ENCODE measurements around the gene COX7A2L.
A peak's percentile ranks its signal among the peaks of the same experiment; 100 is the strongest.
"Not testable (repeated sequence)": the region's sequence is repeated elsewhere in the genome, so short reads cannot be mapped to it uniquely, and the experiment has no call there.

COX7A2L gene, protein sequence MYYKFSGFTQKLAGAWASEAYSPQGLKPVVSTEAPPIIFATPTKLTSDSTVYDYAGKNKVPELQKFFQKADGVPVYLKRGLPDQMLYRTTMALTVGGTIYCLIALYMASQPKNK

GRCh38 chr2:42360890-42361727 is at the start of gene COX7A2L:
Gene COX7A2L, minus strand, starts transcription at chr2:42361217. Its CDS starts 56 bp downstream, at chr2:42361161.
- Histone ChIP-seq H3K27me3 (ENCODE audit: control insufficient read depth, insufficient read depth, low read length) (no peaks in the 10 kb centered on the region), H3K36me3 (ENCODE audit: control insufficient read depth, insufficient read depth, low read length) (no peaks in the 10 kb centered on the region), H3K4me1 (ENCODE audit: control insufficient read depth, insufficient read depth, low read length) (peaks cover 5% of the 10 kb centered on the region), H3K4me3 (ENCODE audit: low read depth, low read length) (peak within 1 kb of the TSS; percentile 98), H3K9me3 (ENCODE audit: control insufficient read depth, insufficient read depth, low read length) (no peaks in the 10 kb centered on the region), H3K9ac (ENCODE audit: low read depth, low read length) (peak within 1 kb of the TSS; percentile 98)

DNA sequence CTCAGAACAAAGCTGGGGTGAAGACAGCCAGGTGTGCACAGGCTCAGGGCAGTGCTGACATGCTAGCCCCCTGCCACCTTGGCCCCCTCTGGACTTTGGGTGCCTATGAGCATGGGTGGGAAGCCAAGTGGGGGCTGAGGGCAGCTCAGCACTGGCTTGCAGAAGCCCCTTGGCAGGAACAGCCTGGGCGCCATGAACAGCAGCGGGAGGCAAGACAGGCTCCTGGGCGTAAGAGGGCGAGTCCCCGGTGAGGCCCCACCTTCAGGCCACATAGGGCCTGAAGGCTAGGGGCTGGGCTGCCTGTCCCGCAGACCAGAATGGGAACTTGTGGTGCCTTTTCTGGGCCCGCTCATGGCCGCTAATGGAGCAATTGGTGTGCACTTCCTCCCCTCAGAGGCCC is 47.0 kb upstream of the COX7A2L start:
- Histone ChIP-seq H3K36me3 (ENCODE audit: control insufficient read depth, insufficient read depth, low read length) (peaks cover 7% of the 10 kb centered on the region), H3K27me3 (ENCODE audit: control insufficient read depth, insufficient read depth, low read length) (no peaks in the 10 kb centered on the region), H3K4me3 (ENCODE audit: low read depth, low read length) (no peak overlapping the region), H3K9ac (ENCODE audit: low read depth, low read length) (no peak overlapping the region), H3K4me1 (ENCODE audit: control insufficient read depth, insufficient read depth, low read length) (no peaks in the 10 kb centered on the region), H3K9me3 (ENCODE audit: control insufficient read depth, insufficient read depth, low read length) (no peaks in the 10 kb centered on the region)

DNA sequence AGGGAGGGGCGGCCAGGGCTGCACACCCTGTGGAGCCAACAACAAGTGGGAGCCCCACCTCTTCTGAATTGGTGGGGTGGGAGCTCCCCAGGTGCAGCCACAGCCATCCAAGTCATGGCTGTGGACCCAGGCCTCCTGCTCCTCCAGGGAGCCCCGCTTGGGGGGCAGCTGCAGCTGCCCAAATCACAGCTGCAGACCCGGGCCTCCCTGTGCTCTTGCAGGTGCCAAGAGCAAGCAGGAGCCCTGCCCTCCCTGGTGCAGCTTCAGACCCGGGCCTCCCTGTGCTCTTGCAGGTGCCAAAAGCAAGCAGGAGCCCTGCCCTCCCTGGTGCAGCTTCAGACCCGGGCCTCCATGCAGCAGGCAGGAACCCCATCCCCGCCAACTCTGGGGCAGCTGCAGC is 46.5 kb upstream of the COX7A2L start:
- Histone ChIP-seq H3K4me1 (ENCODE audit: control insufficient read depth, insufficient read depth, low read length) (no peaks in the 10 kb centered on the region), H3K36me3 (ENCODE audit: control insufficient read depth, insufficient read depth, low read length) (peaks cover 7% of the 10 kb centered on the region), H3K4me3 (ENCODE audit: low read depth, low read length) (no peak overlapping the region), H3K9ac (ENCODE audit: low read depth, low read length) (no peak overlapping the region), H3K9me3 (ENCODE audit: control insufficient read depth, insufficient read depth, low read length) (no peaks in the 10 kb centered on the region), H3K27me3 (ENCODE audit: control insufficient read depth, insufficient read depth, low read length) (no peaks in the 10 kb centered on the region)

- Histone ChIP-seq H3K9me3 (ENCODE audit: control insufficient read depth, insufficient read depth, low read length) (no peaks in the 10 kb centered on the region), H3K9ac (ENCODE audit: low read depth, low read length) (no peak overlapping the region), H3K4me3 (ENCODE audit: low read depth, low read length) (no peak overlapping the region), H3K36me3 (ENCODE audit: control insufficient read depth, insufficient read depth, low read length) (peaks cover 7% of the 10 kb centered on the region), H3K4me1 (ENCODE audit: control insufficient read depth, insufficient read depth, low read length) (no peaks in the 10 kb centered on the region), H3K27me3 (ENCODE audit: control insufficient read depth, insufficient read depth, low read length) (no peaks in the 10 kb centered on the region)
These were observed 43.7 kb upstream of the COX7A2L start for GRCh38 chr2:42404676-42405075.

DNA sequence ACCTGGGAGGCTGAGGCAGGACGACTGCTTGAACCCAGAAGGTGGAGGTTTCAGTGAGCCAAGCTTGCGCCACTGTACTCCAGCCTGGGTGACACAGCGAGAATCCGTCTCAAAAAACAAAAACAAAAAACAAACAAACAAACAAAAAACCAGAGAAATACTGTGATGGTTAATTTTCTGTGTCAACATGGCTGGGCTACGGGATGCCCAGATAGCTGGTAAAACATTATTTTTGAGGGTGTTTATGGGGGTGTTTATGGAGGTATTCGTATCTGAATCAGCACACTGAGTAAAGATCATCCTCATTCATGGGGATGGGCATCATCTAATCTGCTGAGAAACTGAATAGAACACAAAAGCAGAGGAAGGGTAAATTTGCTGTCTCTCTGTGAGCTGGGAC is 40.8 kb upstream of the COX7A2L start:
- Histone ChIP-seq H3K4me3 (ENCODE audit: low read depth, low read length) (no peak overlapping the region), H3K27me3 (ENCODE audit: control insufficient read depth, insufficient read depth, low read length) (no peaks in the 10 kb centered on the region), H3K9ac (ENCODE audit: low read depth, low read length) (no peak overlapping the region), H3K9me3 (ENCODE audit: control insufficient read depth, insufficient read depth, low read length) (no peaks in the 10 kb centered on the region), H3K4me1 (ENCODE audit: control insufficient read depth, insufficient read depth, low read length) (no peaks in the 10 kb centered on the region), H3K36me3 (ENCODE audit: control insufficient read depth, insufficient read depth, low read length) (no peaks in the 10 kb centered on the region)

DNA sequence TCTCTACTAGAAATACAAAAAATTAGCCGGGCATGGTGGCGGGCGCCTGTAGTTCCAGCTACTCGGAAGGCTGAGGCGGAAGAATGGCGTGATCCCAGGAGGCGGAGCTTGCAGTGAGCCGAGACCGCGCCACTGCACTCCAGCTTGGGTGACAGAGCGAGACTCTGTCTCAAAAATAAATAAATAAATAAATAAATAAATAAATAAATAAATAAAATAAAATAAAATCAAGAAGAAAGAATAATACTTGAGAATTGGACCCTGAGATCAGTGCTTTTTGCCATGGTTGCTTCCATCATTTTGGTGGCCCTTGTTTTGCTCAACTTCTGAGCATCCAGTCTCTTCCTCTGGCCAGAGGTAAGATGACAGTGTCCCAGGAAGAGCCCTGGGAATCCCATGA is 37.0 kb upstream of the COX7A2L start:
- H3K27me3 ChIP-seq (ENCODE audit: control insufficient read depth, insufficient read depth, low read length); H3K9me3 ChIP-seq (ENCODE audit: control insufficient read depth, insufficient read depth, low read length); H3K9ac ChIP-seq (ENCODE audit: low read depth, low read length); H3K4me1 ChIP-seq (ENCODE audit: control insufficient read depth, insufficient read depth, low read length); H3K36me3 ChIP-seq (ENCODE audit: control insufficient read depth, insufficient read depth, low read length); H3K4me3 ChIP-seq (ENCODE audit: low read depth, low read length): not testable (repeated sequence)

DNA sequence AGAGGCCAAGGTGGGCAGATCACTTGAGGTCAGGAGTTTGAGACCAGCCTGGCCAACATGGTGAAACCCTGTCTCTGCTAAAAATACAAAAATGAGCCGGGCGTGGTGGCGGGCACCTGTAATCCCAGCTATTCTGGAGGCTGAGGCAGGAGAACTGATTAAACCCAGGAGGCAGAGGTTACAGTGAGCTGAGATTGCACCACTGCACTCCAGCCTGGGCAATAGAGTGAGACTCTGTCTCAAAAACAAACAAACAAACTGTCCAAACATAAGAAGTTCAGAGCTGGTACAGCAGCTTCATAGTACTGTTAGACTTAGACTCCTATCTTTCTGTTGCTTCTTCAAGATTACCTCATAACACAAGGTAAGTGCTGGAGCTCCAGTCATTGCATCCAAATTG is 32.3 kb upstream of the COX7A2L start:
- H3K9ac ChIP-seq (ENCODE audit: low read depth, low read length); H3K36me3 ChIP-seq (ENCODE audit: control insufficient read depth, insufficient read depth, low read length); H3K9me3 ChIP-seq (ENCODE audit: control insufficient read depth, insufficient read depth, low read length); H3K4me3 ChIP-seq (ENCODE audit: low read depth, low read length); H3K27me3 ChIP-seq (ENCODE audit: control insufficient read depth, insufficient read depth, low read length); H3K4me1 ChIP-seq (ENCODE audit: control insufficient read depth, insufficient read depth, low read length): not testable (repeated sequence)

DNA sequence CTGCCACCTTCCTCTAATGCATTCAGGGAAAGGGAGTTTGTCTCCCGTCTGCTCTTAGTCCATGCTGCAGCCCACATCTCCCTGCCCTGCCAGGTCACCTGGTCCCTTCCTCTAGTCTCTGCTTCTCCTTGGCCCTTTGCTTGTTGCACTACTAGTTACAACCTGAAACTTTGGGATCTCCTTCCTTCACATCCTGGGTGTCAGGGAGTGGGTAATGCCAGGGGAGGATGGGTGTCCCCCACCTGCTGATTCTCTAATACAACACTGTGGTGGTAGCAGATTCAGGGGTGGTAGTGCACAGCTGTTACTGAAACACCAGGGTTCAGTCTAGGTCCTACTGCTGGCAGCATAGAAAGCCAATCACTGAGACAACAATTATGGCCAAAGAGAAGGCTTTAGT is 31.2 kb upstream of the COX7A2L start:
- no peaks in the 10 kb centered on the region for H3K27me3 ChIP-seq (ENCODE audit: control insufficient read depth, insufficient read depth, low read length)
- no peaks in the 10 kb centered on the region for H3K9me3 ChIP-seq (ENCODE audit: control insufficient read depth, insufficient read depth, low read length)
- H3K9ac ChIP-seq (ENCODE audit: low read depth, low read length), result no peak overlapping the region
- no peaks in the 10 kb centered on the region for H3K4me1 ChIP-seq (ENCODE audit: control insufficient read depth, insufficient read depth, low read length)
- H3K4me3 ChIP-seq (ENCODE audit: low read depth, low read length), result no peak overlapping the region
- no peaks in the 10 kb centered on the region for H3K36me3 ChIP-seq (ENCODE audit: control insufficient read depth, insufficient read depth, low read length)

DNA sequence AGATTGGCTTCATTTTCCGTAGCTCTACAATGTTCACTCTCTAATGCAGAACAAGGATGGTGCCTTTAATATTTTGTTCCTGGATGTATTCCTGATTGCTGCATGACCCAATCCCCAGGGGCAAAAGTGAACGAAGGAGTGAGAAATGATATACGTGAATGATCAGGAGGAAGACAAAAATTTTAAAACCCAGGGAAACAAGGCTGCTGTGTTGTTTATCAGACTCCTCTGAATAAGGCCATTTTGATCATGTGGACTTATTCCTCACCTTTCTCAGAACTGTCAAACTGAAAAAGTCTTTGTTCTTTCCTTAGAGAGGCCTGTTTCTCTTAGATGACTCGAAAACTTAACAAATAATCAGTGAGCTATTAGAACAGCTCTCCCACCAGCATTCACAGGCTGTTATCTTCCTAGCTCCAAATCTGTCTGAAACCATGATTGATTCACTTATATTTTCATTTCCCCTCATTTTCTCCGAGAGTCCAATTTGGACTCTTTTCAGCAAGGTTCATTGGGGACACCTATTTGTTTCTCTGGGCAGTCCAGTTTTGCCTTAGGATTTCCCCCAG is 29.5 kb upstream of the COX7A2L start:
- Histone ChIP-seq H3K27me3 (ENCODE audit: control insufficient read depth, insufficient read depth, low read length) (no peaks in the 10 kb centered on the region), H3K4me1 (ENCODE audit: control insufficient read depth, insufficient read depth, low read length) (no peaks in the 10 kb centered on the region), H3K4me3 (ENCODE audit: low read depth, low read length) (no peak overlapping the region), H3K9me3 (ENCODE audit: control insufficient read depth, insufficient read depth, low read length) (no peaks in the 10 kb centered on the region), H3K9ac (ENCODE audit: low read depth, low read length) (no peak overlapping the region), H3K36me3 (ENCODE audit: control insufficient read depth, insufficient read depth, low read length) (no peaks in the 10 kb centered on the region)

DNA sequence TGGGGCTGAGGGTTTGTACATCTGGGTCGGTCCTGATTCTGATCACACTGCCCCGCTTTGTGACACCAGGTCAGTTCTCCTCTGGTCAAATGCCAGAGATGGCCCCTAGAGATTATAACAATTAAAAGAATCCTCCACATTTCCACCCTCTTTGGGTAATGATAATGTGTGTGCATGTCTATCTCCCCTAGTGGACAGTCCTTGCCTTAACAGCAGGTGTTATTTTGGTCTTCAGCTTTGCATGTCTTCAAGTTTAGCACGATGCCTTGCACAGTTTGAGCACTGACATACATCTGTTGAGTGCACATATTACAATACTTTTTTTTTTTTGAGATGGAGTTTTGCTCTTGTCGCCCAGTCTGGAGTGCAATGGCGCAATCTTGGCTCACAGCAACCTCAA is 25.7 kb upstream of the COX7A2L start:
- no peak overlapping the region for H3K4me3 ChIP-seq (ENCODE audit: low read depth, low read length)
- H3K4me1 ChIP-seq (ENCODE audit: control insufficient read depth, insufficient read depth, low read length), result no peaks in the 10 kb centered on the region
- H3K36me3 ChIP-seq (ENCODE audit: control insufficient read depth, insufficient read depth, low read length), result no peaks in the 10 kb centered on the region
- no peaks in the 10 kb centered on the region for H3K9me3 ChIP-seq (ENCODE audit: control insufficient read depth, insufficient read depth, low read length)
- no peaks in the 10 kb centered on the region for H3K27me3 ChIP-seq (ENCODE audit: control insufficient read depth, insufficient read depth, low read length)
- H3K9ac ChIP-seq (ENCODE audit: low read depth, low read length), result no peak overlapping the region

- Histone ChIP-seq H3K36me3 (ENCODE audit: control insufficient read depth, insufficient read depth, low read length) (no peaks in the 10 kb centered on the region), H3K9ac (ENCODE audit: low read depth, low read length) (no peak overlapping the region), H3K9me3 (ENCODE audit: control insufficient read depth, insufficient read depth, low read length) (no peaks in the 10 kb centered on the region), H3K27me3 (ENCODE audit: control insufficient read depth, insufficient read depth, low read length) (no peaks in the 10 kb centered on the region), H3K4me3 (ENCODE audit: low read depth, low read length) (no peak overlapping the region), H3K4me1 (ENCODE audit: control insufficient read depth, insufficient read depth, low read length) (no peaks in the 10 kb centered on the region)
These were observed 24.2 kb upstream of the COX7A2L start for GRCh38 chr2:42385225-42385624.

GRCh38 chr2:42383855-42384530 is 23.0 kb upstream of the COX7A2L start:
- H3K9me3 ChIP-seq (ENCODE audit: control insufficient read depth, insufficient read depth, low read length), result no peaks in the 10 kb centered on the region
- no peak overlapping the region for H3K9ac ChIP-seq (ENCODE audit: low read depth, low read length)
- no peaks in the 10 kb centered on the region for H3K4me1 ChIP-seq (ENCODE audit: control insufficient read depth, insufficient read depth, low read length)
- no peak overlapping the region for H3K4me3 ChIP-seq (ENCODE audit: low read depth, low read length)
- H3K27me3 ChIP-seq (ENCODE audit: control insufficient read depth, insufficient read depth, low read length), result no peaks in the 10 kb centered on the region
- H3K36me3 ChIP-seq (ENCODE audit: control insufficient read depth, insufficient read depth, low read length), result no peaks in the 10 kb centered on the region
